ENCODE results near the gene GNAI1. TPM values are rescaled to one million over a fixed set of nuclear protein-coding genes. Genes with fewer than 3 reads are reported as not detected.

GNAI1 gene
- total and polyA plus RNA-seq, 10 of the 15 experiments (the other 5 are each of a cell fraction or from before 2014, with no cell fraction given): not detected

- no peak for ATAC-seq
- ChIA-PET RAD21 (ENCODE audit: unreplicated experiment) (no interaction called here), SMC1A (ENCODE audit: uncharacterized antibody, unreplicated experiment) (no interaction called here), POLR2A (interaction anchor here (0.6 kb wide), 1 partner anchor 254 kb away, joined by 3 read pairs; no protein-coding TSS in a partner anchor), CTCF (no interaction called here)
- H3K79me2 ChIP-seq (ENCODE audit: control insufficient read depth, insufficient read depth, low read length): no peaks in the 10 kb centered on the region
- no peaks in the 10 kb centered on the region for H3K9me3 ChIP-seq (replicated peaks; ENCODE audit: control insufficient read depth, insufficient read depth, low read length)
- no peak overlapping the region for H3K9ac ChIP-seq (ENCODE audit: control insufficient read depth, insufficient read depth, low read length)
- 3% methylated on average over 2 of the region's 2 CpGs for WGBS (ENCODE audit: insufficient coverage, insufficient replicate concordance, low lambda C conversion rate, missing lambda C conversion rate)
- no peaks in the 10 kb centered on the region for H4K20me1 ChIP-seq (ENCODE audit: control insufficient read depth, insufficient read depth)
- H3K27ac ChIP-seq (ENCODE audit: control insufficient read depth, insufficient read depth): no peak overlapping the region
- H3K4me1 ChIP-seq (ENCODE audit: control insufficient read depth, insufficient read depth, low read length): no peaks in the 10 kb centered on the region
- TF ChIP-seq POLR2AphosphoS2 (IDR thresholded peaks at IDR 0.05; ENCODE audit: low read depth, low read length) (no peak), BCL11A (IDR thresholded peaks at IDR 0.05; ENCODE audit: low read depth, low read length) (no peak), ZNF207 (IDR thresholded peaks at IDR 0.05; ENCODE audit: borderline replicate concordance) (no peak), ZNF274 (IDR thresholded peaks at IDR 0.05; ENCODE audit: insufficient read depth, insufficient read length) (no peak), ASH2L (IDR thresholded peaks at IDR 0.05; ENCODE audit: borderline replicate concordance, low read depth) (no peak), IRF4 (IDR thresholded peaks at IDR 0.05; ENCODE audit: low read depth, low read length) (no peak), BCLAF1 (IDR thresholded peaks at IDR 0.05) (no peak), CHD1 (IDR thresholded peaks at IDR 0.05; ENCODE audit: low read depth, low read length) (no peak), MYC (IDR thresholded peaks at IDR 0.05; ENCODE audit: insufficient read depth, insufficient read length, insufficient replicate concordance, low read length, severe bottlenecking) (no peak), ATF7 (IDR thresholded peaks at IDR 0.05; ENCODE audit: low read depth) (no peak), ZBTB4 (CRISPR knock-in tag; IDR thresholded peaks at IDR 0.05) (no peak), CEBPB (IDR thresholded peaks at IDR 0.05; ENCODE audit: borderline replicate concordance in 1 of 2, low read depth in 2 of 2, low read length in 2 of 2) (no peak), YY1 (IDR thresholded peaks at IDR 0.05; ENCODE audit: low read depth, low read length) (no peak), ATF2 (IDR thresholded peaks at IDR 0.05; ENCODE audit: low read length) (no peak), MEF2B (IDR thresholded peaks at IDR 0.05; ENCODE audit: partially characterized antibody, poor library complexity, severe bottlenecking) (no peak)
- in situ Hi-C loops (cut with MboI): no loop called here
- H3K27me3 ChIP-seq (replicated peaks in 1 of 2; ENCODE audit: control insufficient read depth in 2 of 2, insufficient read depth in 2 of 2, low read length in 1 of 2): no peaks in the 10 kb centered on the region
- no peak for DNase-seq (ENCODE audit: low read depth, low spot score)
- no peak overlapping the region for H2AFZ ChIP-seq (ENCODE audit: control insufficient read depth, low read depth, low read length)
- intact Hi-C loops (cut with micrococcal nuclease; ENCODE audit: unreplicated experiment): no loop called here
- H3K4me3 ChIP-seq: no peak overlapping the region
- no peak overlapping the region for H3K4me2 ChIP-seq (ENCODE audit: control insufficient read depth, insufficient read depth)
- FAIRE-seq: no peak
- no peaks in the 10 kb centered on the region for H3K36me3 ChIP-seq (ENCODE audit: control insufficient read depth in 2 of 2, insufficient read depth in 2 of 2, low read length in 1 of 2)
- BruUV-seq (replicated peaks): no TSS peak
These were observed 97.1 kb downstream of the GNAI1 start for GRCh38 chr7:80231707-80232106.

Measured in GM12878 (cell line).